ENCODE measurements around the gene MGRN1. TPM values are rescaled to one million over a fixed set of nuclear protein-coding genes. Genes with fewer than 3 reads are reported as not detected.

The MGRN1 gene
- total RNA-seq, 1 experiment from 2014 or later, result 105 TPM

DNA sequence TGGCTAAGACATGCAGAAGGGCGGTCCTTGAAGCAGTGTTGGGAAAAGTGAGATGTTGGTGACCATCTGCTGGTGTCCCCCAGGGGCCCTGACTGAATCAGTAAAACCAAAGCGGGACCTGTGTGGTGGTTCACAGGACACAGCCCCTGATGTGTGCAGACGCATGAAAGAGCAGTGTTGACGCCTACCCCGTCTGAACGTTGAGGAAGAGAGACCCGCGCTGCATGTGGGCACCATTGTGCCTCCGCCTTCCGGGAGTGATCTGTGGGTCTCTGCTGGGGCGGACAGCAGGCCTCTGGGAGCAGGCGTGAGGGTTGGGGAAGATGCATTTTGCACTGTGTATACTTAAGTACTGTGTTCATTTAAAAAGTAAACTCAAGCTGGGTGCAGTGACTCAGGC lies 31.6 kb downstream of the MGRN1 start:
- intact Hi-C loops (cut with micrococcal nuclease; ENCODE audit: unreplicated experiment), result no loop called here
- no peak for DNase-seq
- TF ChIP-seq, protein P1, sequence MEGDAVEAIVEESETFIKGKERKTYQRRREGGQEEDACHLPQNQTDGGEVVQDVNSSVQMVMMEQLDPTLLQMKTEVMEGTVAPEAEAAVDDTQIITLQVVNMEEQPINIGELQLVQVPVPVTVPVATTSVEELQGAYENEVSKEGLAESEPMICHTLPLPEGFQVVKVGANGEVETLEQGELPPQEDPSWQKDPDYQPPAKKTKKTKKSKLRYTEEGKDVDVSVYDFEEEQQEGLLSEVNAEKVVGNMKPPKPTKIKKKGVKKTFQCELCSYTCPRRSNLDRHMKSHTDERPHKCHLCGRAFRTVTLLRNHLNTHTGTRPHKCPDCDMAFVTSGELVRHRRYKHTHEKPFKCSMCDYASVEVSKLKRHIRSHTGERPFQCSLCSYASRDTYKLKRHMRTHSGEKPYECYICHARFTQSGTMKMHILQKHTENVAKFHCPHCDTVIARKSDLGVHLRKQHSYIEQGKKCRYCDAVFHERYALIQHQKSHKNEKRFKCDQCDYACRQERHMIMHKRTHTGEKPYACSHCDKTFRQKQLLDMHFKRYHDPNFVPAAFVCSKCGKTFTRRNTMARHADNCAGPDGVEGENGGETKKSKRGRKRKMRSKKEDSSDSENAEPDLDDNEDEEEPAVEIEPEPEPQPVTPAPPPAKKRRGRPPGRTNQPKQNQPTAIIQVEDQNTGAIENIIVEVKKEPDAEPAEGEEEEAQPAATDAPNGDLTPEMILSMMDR (IDR thresholded peaks at IDR 0.05; ENCODE audit: unreplicated experiment), result no peak
- H3K36me3 Mint-ChIP-seq (ENCODE audit: insufficient read depth, unreplicated experiment), result peaks cover 66% of the 10 kb centered on the region
- H3K9me3 Mint-ChIP-seq (ENCODE audit: low read depth, unreplicated experiment), result no peaks in the 10 kb centered on the region
- no peak overlapping the region for H3K27ac Mint-ChIP-seq (ENCODE audit: unreplicated experiment)
- H3K4me1 Mint-ChIP-seq (ENCODE audit: low read depth, unreplicated experiment), result peaks cover 19% of the 10 kb centered on the region
- no peak overlapping the region for H3K4me3 Mint-ChIP-seq (ENCODE audit: low read depth, unreplicated experiment)
- BruUV-seq (replicated peaks), result no TSS peak
- CTCF ChIA-PET, result no interaction called here
- no peaks in the 10 kb centered on the region for H3K27me3 Mint-ChIP-seq (ENCODE audit: unreplicated experiment)

DNA sequence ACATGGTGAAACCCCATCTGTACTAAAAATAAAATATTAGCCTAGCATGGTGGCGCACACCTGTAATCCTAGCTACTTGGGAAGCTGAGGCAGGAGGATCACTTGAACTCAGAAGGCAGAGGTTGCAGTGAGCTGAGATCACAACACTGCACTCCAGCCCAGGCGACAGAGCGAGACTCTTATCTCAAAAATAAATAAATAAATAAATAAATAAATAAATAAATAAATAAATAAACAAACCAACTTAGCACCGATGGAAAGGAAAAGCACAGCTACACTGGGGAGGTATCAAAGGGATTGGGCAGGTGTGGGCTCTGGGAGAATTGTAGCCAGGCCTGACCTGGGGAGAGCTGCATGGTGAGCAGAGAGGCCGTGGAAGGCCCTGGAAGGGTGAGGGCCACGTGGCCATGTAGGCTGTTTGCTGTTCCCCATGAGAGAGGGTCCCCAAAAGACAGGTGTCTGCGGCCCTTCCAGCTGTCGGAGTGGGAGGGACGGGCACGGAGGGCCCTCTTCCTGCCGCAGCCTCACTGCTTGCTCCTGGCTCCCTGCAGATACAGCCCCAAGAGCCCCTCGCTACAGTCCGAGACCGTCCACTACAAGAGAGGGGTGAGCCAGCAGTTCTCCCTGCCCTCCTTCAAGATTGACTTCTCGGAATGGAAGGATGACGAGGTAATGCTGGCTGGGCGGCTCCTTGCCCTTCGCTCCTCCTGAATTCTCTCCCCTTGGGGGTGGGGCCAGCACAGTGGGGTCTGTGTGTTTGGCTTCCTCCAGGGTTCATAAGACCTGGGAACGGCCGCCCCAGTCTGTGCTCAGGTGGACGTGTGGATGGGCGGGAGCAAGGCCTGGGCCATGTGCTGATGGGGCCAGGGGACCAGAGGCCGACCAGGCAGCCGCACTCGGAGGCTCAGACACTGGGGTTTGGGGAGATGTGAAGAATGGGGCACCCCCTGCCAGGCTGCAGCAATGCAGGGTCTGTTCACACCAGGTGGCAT lies 32.4 kb downstream of the MGRN1 start:
- CTCF ChIA-PET, result interaction anchor here (0.6 kb wide), 1 partner anchor 188 kb away, joined by 3 read pairs; no protein-coding TSS in a partner anchor
- H3K27ac Mint-ChIP-seq (ENCODE audit: unreplicated experiment), result no peak overlapping the region
- TF ChIP-seq, protein P1 (IDR thresholded peaks at IDR 0.05; ENCODE audit: unreplicated experiment), result no peak
- no peak overlapping the region for H3K4me3 Mint-ChIP-seq (ENCODE audit: low read depth, unreplicated experiment)
- no TSS peak for BruUV-seq (replicated peaks)
- peaks cover 19% of the 10 kb centered on the region for H3K4me1 Mint-ChIP-seq (ENCODE audit: low read depth, unreplicated experiment)
- intact Hi-C loops (cut with micrococcal nuclease; ENCODE audit: unreplicated experiment), result no loop called here
- no peak for DNase-seq
- H3K9me3 Mint-ChIP-seq (ENCODE audit: low read depth, unreplicated experiment), result no peaks in the 10 kb centered on the region
- H3K36me3 Mint-ChIP-seq (ENCODE audit: insufficient read depth, unreplicated experiment), result peaks cover 58% of the 10 kb centered on the region
- H3K27me3 Mint-ChIP-seq (ENCODE audit: unreplicated experiment), result no peaks in the 10 kb centered on the region

DNA sequence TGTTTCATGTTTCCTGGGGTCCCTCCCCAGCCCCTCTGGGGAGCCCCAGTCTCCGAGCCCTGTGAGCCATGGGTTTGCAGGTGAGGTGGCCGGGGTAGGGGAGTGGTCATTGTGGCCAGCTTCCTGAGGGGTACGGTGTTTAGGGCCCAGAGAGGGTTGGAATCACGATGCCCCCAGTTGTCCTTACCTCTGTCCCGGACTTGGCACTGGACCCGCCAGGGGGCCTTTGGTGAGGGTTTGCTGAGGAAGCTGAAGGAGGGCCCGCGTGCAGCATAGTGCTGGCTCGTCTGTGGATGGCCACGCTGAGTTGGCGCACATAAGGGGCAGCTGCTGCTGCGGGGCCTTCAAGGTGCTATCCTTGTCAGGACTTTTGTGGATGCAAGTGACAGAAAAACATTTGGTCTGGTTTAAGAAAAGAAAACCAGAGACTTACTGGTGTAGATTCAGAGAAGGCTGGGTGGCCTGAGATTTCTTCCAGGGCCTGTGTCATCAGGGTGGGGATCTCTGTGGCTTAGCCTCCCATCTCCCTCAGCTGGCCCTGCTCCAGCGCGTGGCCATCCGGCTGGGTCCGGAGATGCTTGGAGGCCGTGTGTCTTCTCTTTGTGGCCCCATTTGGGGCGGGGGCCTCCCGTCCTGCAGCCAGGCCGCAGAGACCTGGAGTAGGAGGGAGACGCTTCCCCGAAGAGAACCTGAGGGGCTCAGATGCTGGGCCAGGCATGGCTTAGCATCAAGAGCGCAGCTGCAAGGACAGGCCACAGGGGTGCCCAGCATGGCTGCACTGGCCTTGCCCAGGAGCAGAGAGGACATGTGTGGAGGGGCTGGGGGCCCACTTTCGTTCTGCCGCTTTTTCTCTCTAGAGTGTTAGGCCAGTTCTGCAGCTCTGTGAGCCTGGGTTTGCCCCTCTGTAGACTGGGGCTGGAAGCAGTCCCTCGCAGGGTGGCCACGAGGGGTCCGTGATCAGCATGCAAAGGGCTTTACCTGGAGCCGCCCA lies 35.0 kb downstream of the MGRN1 start:
- no peak overlapping the region for H3K4me3 Mint-ChIP-seq (ENCODE audit: low read depth, unreplicated experiment)
- no peaks in the 10 kb centered on the region for H3K27me3 Mint-ChIP-seq (ENCODE audit: unreplicated experiment)
- no peak for DNase-seq
- H3K9me3 Mint-ChIP-seq (ENCODE audit: low read depth, unreplicated experiment), result no peaks in the 10 kb centered on the region
- BruUV-seq (replicated peaks), result no TSS peak
- peaks cover 64% of the 10 kb centered on the region for H3K36me3 Mint-ChIP-seq (ENCODE audit: insufficient read depth, unreplicated experiment)
- peaks cover 16% of the 10 kb centered on the region for H3K4me1 Mint-ChIP-seq (ENCODE audit: low read depth, unreplicated experiment)
- intact Hi-C loops (cut with micrococcal nuclease; ENCODE audit: unreplicated experiment), result no loop called here
- CTCF ChIA-PET, result no interaction called here
- no peak overlapping the region for H3K27ac Mint-ChIP-seq (ENCODE audit: unreplicated experiment)
- TF ChIP-seq, protein P1 (IDR thresholded peaks at IDR 0.05; ENCODE audit: unreplicated experiment), result no peak

DNA sequence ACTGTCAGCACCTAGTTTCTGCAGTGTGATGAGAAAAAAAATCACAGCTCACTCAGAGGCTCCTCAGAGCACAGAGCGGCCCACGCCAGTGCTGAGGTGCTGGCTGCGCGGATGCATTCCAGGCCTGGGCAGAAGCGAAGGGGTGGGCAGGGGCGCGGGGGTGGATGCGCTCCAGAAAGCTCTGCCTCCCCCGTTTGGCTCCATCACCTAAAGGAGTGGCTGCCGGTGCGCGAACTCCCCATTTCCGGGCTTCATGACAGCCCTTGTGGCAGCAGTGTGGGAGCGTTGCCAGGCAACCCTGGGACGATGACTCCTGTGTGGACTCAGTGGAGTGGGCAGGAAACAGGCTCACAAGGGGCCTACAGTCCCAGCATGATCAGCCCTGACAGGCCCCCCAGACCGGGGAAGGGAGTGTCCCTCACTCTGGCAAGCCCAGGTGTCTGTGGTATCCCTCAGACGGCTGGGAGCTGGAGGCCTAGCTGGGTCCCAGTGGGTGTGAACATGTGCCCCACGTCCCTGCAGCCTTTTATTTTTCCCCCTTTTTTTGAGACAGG lies 35.9 kb downstream of the MGRN1 start:
- H3K27ac Mint-ChIP-seq (ENCODE audit: unreplicated experiment), result no peak overlapping the region
- no peaks in the 10 kb centered on the region for H3K27me3 Mint-ChIP-seq (ENCODE audit: unreplicated experiment)
- H3K4me3 Mint-ChIP-seq (ENCODE audit: low read depth, unreplicated experiment), result no peak overlapping the region
- CTCF ChIA-PET, result no interaction called here
- no peaks in the 10 kb centered on the region for H3K9me3 Mint-ChIP-seq (ENCODE audit: low read depth, unreplicated experiment)
- DNase-seq, result no peak
- H3K36me3 Mint-ChIP-seq (ENCODE audit: insufficient read depth, unreplicated experiment), result peaks cover 61% of the 10 kb centered on the region
- peaks cover 20% of the 10 kb centered on the region for H3K4me1 Mint-ChIP-seq (ENCODE audit: low read depth, unreplicated experiment)
- intact Hi-C loops (cut with micrococcal nuclease; ENCODE audit: unreplicated experiment), result no loop called here
- TF ChIP-seq, protein P1 (IDR thresholded peaks at IDR 0.05; ENCODE audit: unreplicated experiment), result no peak
- BruUV-seq (replicated peaks), result no TSS peak
